ENCODE measurements around the gene CNTN1.
"Not testable (repeated sequence)": the region's sequence is repeated elsewhere in the genome, so short reads cannot be mapped to it uniquely, and the experiment has no call there.

CNTN1 gene

DNA sequence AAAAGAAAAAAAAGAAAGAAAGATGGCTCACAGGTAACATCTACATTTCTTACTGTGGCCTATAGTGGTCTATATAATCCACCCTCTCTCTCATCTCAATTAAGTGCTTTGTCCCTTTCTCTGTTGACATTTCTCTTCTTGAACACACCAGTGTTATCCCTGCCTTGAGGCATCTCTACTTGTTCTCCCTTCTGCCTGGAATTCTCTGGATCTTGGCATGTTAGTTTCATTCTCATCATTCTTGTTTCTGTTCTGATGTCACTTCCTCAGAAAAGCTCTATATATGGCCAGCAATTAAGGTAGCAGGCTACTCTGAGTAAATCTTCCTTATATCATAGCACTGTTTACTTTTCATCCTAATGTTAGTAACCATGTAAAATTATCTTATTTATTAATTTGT, 340.1 kb downstream of the CNTN1 start:
- DNase-seq (ENCODE audit: low read depth in 3 of 3), result no peak

DNA sequence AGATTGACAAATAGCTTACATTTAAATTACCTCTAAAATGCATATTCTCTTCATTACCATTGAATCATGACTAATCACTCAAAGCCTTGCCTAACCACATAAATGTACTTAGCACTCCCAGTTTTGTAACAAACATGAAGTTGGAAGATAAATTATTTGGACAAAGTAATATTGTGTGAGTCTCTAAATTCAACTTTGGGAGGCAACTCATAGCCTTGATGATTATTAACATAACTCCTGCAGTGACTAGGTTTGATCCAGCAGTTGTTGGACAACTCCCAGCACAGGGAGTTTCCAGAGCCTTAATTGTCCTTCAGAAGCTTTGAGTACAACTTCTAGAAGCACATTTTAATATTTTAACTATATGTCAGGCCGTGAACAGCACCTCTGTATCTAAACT, 342.4 kb downstream of the CNTN1 start:
- DNase-seq (ENCODE audit: low read depth in 3 of 3), result no peak

DNA sequence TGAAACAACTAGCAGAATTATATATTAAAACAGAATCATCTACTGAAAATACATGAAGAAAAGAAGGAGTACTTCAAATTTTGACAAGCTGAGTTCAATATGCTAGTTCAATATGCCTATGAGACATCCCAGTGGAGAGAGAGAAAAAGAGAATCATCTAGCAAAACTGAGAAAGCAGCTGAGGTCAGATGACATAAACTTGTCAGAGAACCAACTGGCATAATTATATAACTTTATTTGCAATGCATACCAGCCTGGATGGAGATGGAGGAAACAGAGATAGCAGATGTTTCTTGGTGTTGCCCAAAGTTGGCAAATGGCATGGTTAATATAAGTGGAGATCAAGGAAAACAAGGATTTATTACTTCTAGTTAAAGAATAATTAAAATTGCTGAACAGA, 347.2 kb downstream of the CNTN1 start:
- no peak for DNase-seq (ENCODE audit: low read depth in 3 of 3)

DNA sequence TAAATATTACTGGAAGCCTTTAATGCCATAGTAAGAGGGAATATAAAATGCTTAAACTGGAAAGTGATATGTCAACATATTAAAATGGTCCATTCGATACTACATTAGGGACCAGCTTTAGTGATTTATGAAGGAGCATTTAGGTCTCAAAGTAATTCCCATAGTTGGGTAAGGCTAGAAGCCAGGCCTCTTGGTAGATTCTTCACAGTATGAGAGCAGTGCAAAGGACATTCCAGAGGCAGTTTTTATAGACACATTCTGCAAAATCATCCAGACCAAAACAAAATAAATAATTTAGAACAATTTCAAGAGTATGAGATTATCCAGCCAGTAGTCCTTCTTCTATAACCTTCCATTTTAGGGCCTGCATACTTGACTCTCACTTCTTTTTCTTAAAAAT, 353.3 kb downstream of the CNTN1 start:
- DNase-seq (ENCODE audit: low read depth in 3 of 3), result no peak

DNA sequence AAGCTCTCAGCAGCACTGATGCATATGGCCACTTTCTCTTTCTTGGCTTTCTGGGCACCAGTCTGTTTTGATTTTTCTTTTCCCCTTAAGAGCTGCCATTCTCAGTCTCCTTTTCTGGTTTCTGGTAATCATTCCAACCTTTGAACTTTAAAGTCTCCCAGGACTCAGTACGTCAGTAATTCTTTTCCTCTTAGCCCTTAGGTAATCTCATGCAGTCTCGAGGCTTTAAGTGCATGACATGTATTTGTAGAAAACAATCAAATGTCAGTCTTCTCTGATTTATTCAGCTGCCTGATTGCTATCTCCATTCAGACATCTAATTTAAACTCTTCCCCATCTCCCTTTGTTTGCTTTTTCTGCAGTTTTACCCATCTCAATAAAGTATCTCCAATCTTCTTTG, 356.8 kb downstream of the CNTN1 start:
- DNase-seq (ENCODE audit: low read depth in 3 of 3), result no peak

DNA sequence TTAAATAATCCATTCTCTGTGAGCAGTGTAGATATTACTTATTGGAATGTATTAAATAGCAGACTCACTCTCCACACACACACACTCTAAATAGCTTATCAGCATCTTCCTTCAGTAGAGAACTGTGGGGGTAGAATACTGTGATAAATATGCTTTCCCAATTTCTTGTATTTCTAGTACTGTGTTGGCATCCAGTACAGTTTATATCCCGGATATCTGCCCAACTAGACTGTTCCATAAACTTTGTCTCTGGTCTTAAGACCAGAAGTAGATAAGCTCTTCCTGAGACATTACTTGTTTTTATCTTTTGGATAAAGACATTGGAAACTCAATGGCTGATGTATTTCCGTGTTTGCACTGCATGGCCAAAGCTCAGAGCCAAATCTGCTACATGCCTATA, 359.7 kb downstream of the CNTN1 start:
- DNase-seq (ENCODE audit: low read depth in 3 of 3), result no peak

DNA sequence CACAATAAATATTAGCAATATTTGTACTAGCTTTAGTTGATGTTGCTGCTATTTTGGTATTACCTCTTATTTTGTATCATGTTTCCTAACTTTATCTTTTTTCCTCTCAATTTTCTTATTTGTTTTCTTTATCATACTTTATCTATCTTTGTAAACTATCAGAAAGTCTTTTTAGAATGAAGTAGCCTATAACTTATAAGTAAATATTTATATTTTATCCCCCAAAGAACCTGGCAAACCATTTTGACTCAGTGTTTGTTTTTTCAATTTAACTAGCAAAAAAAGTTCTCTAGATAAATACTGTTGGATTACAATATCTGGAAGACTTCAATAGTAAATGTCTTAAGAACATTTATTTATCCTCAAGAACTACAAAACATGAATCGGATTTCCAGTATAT, 360.2 kb downstream of the CNTN1 start:
- no peak for DNase-seq (ENCODE audit: low read depth in 3 of 3)

DNA sequence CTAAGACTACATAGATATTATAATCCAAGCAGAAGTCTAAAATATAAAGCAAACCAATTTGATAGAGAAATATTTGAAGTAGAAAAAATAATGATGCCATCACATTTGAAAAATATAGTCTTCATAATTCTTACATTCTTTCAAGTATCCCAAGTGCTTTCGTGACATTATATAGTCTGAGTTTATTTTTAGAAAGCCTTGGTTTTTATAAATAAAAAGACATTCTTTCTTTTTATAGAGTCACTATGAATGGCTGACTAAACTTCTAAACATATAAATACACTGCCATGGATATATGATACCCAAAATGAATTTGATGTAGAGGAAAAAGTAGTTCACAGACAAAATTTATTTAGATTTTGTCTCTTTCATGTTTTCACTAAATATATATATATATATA, 360.8 kb downstream of the CNTN1 start:
- no peak for DNase-seq (ENCODE audit: low read depth in 3 of 3)

DNA sequence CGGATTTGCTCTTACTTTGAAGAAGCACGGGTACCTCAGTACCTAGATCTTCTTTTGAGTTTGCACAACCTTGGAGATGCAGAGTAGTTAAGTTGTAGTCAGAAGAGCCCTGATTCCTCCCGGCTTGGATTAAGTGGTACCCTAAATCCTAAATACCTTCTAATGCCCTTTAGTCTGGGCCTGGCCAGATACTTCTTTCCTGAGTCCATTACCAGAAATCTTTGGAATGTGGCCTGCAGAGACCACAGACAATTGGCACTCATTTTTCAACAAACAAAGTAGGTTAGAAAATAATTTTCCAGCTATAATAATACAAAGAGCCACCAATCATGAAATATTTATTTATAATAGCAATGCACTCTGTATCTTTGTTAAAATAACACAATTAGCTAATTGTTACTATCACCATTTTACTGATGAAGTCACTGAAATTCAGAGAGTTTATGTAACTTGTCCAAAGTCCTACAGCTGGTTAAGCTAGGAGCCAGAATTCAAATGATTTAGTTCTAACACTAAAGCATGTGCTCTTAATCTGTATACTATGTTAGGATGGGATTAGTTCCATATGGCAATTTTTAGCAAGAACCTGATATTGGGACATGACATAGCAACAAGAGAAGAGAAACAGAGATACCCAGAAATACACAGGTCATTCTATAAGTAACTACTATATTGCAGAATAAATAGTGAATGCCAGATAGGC, 363.8 kb downstream of the CNTN1 start:
- DNase-seq (ENCODE audit: low read depth in 3 of 3), result no peak

DNA sequence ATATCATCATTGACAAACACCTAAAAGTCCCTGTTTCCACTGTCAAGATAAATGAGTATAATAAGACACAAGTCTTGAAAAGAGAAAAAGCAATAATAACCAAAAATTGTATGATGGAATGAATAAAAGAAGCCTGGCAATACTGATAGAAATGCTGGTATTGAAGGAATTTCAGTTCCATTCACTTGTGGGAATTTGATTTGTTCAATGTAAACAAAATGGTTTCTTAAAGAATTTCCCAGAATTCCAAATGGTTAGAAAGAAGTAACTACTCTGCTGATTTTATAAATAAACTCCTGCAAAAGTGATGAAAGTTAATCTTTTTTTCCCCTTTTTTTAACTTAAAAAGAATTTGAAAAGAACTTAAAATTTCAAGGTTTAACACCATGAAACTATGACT, 366.0 kb downstream of the CNTN1 start:
- DNase-seq (ENCODE audit: low read depth in 3 of 3), result no peak

DNA sequence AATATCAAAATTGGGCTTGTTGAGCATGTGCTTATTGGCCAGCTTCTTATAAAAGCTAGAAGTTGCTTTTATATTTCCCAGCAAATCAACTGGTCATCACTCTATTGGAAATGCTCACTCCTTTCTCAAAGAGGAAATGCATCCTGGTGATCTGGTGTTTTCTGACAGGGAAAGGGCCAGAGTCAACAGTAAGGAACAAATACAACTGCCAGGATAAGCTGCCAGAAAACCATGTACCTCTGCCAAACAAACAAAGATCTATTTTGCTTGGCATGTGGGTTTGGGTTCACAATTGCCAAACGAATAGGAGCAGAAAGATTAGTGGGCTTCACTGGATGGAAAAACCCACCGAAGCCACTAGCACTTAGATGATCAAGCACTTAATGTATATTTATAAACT, 369.0 kb downstream of the CNTN1 start:
- DNase-seq (ENCODE audit: low read depth in 3 of 3), result no peak

DNA sequence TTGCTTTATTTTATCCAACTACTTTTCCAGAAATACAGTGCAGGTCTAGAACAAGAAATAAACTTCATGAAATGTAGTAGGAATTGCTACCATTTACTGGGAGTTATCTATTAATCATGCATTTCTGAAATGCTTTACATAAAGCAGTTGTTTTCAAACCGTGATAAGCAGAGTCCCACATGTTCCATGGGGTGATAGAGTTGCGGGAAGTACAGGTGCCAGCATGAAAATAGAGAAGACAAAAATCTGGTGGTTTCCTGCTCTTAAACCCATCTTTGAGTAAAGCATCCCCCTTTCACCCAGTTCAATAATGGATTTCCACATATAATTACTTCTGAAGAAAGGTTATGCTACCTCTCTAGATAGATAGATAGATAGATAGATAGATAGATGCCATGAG, 372.2 kb downstream of the CNTN1 start:
- DNase-seq (ENCODE audit: low read depth in 3 of 3), result no peak

DNA sequence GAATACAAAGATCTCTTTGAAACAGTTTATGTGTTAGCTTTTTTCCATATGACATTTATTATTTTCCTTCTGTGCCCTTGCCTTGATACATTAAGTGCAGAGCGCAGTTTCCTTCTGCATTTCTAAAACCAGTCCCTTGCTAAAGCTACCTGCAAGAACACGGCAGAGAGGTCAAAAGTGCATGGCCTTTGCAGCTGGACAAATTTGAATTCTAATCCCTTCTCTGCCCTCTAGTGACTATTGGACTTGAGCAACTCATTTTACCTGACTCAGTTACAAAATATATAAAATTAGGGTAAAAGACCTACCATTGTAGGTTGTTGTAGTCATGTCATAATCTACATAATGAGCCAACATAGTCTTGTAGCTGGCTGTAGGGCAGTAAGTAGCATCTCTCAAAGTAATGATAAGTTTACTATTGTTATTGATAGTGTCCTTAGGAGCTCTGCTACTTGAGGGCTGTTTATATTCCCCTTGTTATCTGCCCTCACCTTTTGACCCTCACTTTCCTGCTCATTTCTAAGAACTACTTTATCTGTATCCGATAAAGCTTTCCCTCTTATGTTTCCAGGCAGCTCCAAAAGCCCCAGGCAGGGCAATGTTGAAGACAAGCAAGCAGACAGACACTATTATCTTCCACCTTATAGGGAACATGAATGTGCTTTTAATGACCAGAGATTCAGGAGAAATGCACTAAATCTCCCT, 375.9 kb downstream of the CNTN1 start:
- no peak for DNase-seq (ENCODE audit: low read depth in 3 of 3)

DNA sequence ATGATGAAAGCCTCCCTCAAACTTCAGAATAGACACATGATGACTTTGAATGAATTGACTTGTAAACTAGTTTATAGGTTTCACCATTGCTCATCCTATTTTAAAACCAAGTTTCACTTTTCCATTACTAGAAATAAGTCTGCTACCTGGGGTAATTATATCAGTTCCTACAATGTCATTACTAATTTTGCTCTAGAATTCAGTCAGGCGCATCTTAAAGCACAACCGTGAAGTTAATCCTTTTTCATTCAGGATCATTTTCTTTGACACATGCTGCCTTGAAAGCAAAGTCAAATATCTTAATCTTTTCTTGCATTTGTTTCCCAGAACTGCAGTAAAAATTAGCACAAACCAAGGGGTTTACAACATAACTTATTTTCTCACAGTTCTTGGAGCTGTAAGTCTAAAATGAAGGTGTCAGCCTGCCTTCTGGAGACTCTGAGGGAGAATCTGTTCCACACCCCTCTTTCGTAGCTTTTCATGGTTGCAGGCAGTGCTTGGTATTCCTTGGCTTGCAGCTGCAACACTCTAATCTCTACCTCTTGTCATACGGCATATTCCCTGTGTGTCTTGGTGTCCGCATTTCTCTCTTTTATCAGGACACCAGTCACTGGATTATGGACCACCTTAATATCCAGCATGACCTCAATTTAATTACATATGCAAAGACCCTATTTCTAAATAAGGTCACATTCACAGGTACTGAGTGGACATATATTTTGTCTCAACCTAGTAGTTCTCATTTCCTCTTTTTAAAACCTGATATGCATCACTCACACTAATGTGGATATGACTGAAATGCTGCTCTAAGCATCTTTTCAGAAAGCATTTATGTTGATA, 381.6 kb downstream of the CNTN1 start:
- no peak for DNase-seq (ENCODE audit: low read depth in 3 of 3)

DNA sequence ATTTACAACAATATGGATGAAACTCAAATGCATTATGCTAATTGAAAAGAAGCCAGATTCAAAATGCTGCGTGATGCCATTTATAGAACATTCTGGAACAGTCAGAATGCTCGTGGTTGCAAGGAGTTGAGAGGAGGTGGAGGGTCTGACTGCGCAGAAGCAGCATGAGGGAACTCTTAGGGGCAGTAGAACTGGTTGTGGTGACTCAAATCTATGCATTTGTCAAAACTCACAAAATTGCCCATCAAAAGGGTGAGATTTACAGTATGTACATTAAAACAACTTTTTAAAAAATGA, 382.2 kb downstream of the CNTN1 start:
- no peak for DNase-seq (ENCODE audit: low read depth in 3 of 3)

DNA sequence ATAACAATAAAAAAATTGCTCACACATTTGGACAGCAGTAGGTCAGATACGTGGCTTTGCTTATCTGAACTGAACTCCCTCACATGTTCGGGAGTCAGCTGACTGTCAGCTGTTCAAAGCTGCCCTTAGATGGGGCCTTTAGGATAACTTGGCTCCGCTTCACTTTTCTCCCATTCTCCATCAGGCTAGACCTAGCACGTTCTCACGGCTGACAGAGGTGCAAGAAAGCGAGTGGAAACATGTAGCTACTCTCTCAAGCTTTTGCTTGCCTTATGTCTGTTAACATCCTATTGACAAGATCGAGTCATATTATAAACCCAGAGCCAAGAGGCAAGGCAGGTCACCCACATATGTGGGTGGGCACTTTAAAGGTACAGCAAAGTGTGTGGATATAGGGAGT, 383.9 kb downstream of the CNTN1 start:
- DNase-seq (ENCODE audit: low read depth in 3 of 3), result no peak

DNA sequence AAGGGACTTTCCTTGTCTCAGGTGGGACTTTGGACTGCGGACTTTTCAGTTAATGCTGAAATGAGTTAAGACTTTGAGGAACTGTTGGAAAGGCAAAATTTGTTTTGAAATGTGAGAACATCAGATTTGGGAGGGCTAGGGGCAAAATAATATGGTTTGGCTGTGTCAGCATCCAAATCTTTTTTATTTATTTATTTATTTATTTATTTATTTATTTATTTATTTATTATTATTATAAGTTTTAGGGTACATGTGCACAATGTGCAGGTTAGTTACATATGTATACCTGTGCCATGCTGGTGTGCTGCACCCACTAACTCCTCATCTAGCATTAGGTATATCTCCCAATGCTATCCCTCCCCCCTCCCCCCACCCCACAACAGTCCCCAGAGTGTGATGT, 389.0 kb downstream of the CNTN1 start:
- not testable (repeated sequence) for DNase-seq (ENCODE audit: low read depth in 3 of 3)

DNA sequence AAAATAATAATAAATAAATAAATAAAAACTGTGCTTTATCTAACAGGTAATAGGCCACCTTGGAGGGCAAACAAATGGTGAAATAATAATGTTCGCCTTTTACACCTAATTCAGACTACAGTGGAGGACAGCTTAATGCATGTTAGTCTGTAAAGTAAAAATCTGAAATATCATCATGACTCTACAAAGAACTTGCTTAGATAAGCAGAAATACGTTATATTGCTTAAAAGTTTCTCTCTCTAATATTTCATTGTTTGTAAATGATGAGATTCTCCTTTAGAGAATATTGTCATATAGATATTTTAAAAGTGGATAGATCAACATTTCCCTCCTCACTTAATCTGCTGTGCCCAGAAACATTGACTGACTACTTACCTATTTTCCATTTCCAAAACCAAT, 397.2 kb downstream of the CNTN1 start:
- DNase-seq (ENCODE audit: low read depth in 3 of 3), result no peak

DNA sequence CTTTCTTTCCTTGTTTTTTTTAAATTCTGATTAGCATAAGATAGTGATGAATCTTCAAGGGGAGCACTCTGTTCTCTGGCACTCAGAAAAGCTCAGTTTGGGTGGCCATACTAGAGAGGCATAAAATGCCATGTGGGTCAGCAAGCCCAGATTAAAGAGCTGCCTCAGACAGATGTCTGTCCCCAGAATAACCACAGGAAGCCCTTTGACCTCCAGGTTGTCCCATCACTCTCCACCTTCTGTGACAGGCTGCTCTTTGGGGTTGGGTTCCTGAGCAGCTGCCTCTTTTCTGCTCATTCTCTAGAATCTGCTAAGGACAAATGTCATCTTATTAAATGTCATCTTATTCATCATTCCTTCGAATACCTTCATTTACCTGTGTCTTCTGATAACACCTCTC, 399.9 kb downstream of the CNTN1 start:
- DNase-seq (ENCODE audit: low read depth in 3 of 3), result no peak

DNA sequence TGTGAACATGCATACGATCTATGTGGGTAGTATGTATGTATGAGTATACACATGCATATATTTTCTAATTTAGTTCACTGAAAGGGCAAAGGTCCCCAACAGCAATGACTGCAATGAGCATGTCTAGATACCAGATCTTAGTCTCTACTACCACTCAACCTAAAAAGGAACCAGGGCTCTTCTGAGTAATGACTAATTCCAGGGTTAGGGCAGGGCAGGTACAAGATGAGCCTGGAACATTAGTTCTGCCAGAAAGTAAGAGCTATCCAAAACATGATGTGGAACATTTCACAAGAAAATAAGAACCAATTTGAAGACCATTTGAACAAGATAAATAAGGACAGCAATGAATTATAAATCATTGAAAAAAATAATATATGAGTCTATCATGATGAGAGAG, 404.6 kb downstream of the CNTN1 start:
- no peak for DNase-seq (ENCODE audit: low read depth in 3 of 3)

DNA sequence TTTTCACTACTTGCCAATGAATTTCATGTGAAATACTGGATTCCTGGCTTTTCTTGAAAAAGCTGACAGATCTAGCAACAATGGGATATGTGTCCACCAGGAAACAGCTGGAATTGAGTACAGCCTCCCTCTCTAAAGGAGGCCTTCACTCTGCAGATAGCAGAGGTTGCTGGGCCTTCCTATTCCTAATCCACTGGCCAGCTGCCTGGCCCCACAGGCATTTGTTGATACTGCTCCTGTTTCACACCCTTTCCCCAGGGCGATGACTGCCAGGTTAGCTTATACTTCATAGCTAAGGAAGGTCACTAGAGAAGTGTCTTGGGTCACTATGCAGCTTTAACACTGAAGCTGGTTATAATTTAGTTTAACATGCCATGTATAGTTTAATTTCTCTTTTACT, 408.3 kb downstream of the CNTN1 start:
- no peak for DNase-seq (ENCODE audit: low read depth in 3 of 3)

DNA sequence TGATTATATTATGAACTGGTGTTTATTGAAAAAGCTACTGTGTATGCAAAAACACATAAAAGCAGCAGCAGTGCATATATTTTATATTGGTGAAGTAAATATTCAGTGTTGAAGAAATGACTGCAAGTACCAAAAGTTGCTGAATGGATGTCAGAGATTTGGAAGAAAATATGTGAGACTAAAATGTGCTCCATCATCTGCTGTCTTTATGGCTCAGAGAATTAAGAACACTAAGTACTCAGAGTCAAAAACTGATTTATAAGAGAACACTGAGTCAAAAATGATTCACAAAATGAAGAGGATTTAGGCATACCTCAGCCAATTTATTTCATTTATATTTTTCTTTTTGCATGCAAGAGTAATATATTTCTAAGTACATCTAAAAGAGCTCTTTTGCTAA, 409.6 kb downstream of the CNTN1 start:
- no peak for DNase-seq (ENCODE audit: low read depth in 3 of 3)

DNA sequence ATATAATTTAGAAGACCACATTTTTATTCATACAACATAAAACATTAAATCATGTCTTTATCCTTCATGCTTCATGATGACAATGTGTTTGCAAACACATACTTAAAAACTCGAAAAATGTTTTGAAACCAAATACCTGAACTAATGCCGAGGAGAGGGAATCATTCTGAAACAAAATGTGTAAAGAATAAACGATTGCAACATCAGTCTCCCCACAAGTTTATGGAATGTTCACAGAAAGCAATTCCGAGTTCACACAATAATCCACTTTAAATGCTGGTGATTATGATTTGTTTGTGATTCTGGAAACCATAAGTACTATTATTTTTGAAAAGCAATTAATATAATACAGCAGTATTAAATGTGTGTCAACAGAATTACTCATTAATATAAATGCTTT, 411.4 kb downstream of the CNTN1 start:
- no peak for DNase-seq (ENCODE audit: low read depth in 3 of 3)

All from stimulated activated CD4-positive, alpha-beta T cell treated with anti-CD3 and anti-CD28 coated beads, TNF-alpha, amount 100 ng/mL, for 48 hours (primary cell).